Mammary epithelial cell (primary cell): Measurements from ENCODE around the gene HIGD1B.

ENCODE experiments used
- CTCF ChIP-seq, 2 donors: IDR thresholded peaks in 1 of 2; conservative IDR thresholded peaks in 1 of 2; 2 replicates each; pipeline ENCODE4 v1.5.1; 2011 to 2012; ENCODE audit warnings: inconsistent platforms in 2 of 2, low read length in 2 of 2, mild to moderate bottlenecking in 2 of 2, control low read depth in 1 of 2, low read depth in 1 of 2; ENCODE audit not compliant: insufficient read depth in 1 of 2; ENCODE audit errors: extremely low read depth in 1 of 2
- EZH2 ChIP-seq: IDR thresholded peaks from 2 replicates; pipeline ENCODE4 v1.6.1; 2012; ENCODE audit warnings: low read length, inconsistent platforms, borderline replicate concordance

DNA sequence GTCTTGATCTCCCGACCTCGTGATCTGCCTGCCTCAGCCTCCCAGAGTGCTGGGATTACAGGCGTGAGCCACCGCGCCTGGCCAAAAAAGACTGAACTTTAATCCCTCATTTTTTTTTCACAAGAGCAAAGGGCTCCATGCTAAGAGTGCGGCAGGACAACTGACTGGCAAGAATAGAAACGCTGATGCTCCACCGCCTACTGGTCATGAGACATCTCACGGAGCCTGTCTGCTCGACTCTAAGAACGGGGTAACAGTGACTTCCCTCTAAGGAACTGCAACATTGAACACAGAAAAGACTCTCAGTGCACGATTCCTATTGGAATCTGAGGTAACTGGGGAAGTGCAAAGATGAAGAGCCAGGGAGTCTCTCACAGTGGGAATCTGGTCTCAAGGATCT is 23.9 kb downstream of the HIGD1B start:
- TF ChIP-seq CTCF (conservative IDR thresholded peaks at IDR 0.05 in 1 of 2, IDR thresholded peaks at IDR 0.05 in 1 of 2; ENCODE audit: extremely low read depth in 1 of 2, insufficient read depth in 1 of 2, low read depth in 1 of 2, low read length in 2 of 2) (no peak), EZH2 (no peak)
